Neuronal stem cell (in vitro differentiated cells): ENCODE measurements around the gene RNLS.
"Not testable (repeated sequence)": the region's sequence is repeated elsewhere in the genome, so short reads cannot be mapped to it uniquely, and the experiment has no call there.

Source experiments
- DNase-seq: peaks from one replicate; pipeline ENCODE4 v3.0.0-alpha.2; 2013; ENCODE audit warnings: low spot score
- H2AFZ ChIP-seq: one replicate; pipeline ENCODE4 v1.6.1; 2013; ENCODE audit warnings: mild to moderate bottlenecking, low read length, inconsistent platforms
- H2AK5ac ChIP-seq: 2 replicates; pipeline ENCODE4 v1.6.1; 2013; ENCODE audit warnings: low read depth, mild to moderate bottlenecking, inconsistent platforms, low read length, moderate library complexity, mixed read lengths
- H2BK120ac ChIP-seq: 2 replicates; pipeline ENCODE4 v1.6.1; 2013; ENCODE audit warnings: low read depth, mild to moderate bottlenecking, inconsistent platforms, low read length, moderate library complexity, mixed read lengths
- H2BK12ac ChIP-seq: one replicate; pipeline ENCODE4 v1.6.1; 2013; ENCODE audit warnings: low read length, inconsistent platforms
- H2BK15ac ChIP-seq: 2 replicates; pipeline ENCODE4 v1.6.1; 2013; ENCODE audit warnings: mild to moderate bottlenecking, low read length, inconsistent platforms, mixed read lengths
- H2BK5ac ChIP-seq: one replicate; pipeline ENCODE4 v1.6.1; 2013; ENCODE audit warnings: inconsistent platforms, mild to moderate bottlenecking, low read length, moderate library complexity
- H3K14ac ChIP-seq: one replicate; pipeline ENCODE4 v1.6.1; 2013; ENCODE audit warnings: low read length, inconsistent platforms
- H3K18ac ChIP-seq: 2 replicates; pipeline ENCODE4 v1.6.1; 2013; ENCODE audit warnings: low read length, inconsistent platforms
- H3K23ac ChIP-seq: 2 replicates; pipeline ENCODE4 v1.6.1; 2013; ENCODE audit warnings: low read depth, mild to moderate bottlenecking, mixed read lengths, low read length, inconsistent platforms; ENCODE audit not compliant: poor library complexity
- H3K27ac ChIP-seq: replicated peaks from 3 replicates; pipeline ENCODE4 v1.5.1; 2013; ENCODE audit warnings: low read length, inconsistent platforms
- H3K27me3 ChIP-seq, 3 experiments: 2 replicates each; pipeline ENCODE4 v1.6.1; 2013; ENCODE audit warnings: low read length in 3 of 3, mild to moderate bottlenecking in 2 of 3, inconsistent platforms in 1 of 3, low read depth in 1 of 3, mixed read lengths in 1 of 3, moderate library complexity in 1 of 3; ENCODE audit not compliant: control insufficient read depth in 3 of 3, insufficient read depth in 3 of 3
- H3K36me3 ChIP-seq, 2 donors: replicated peaks in 1 of 2; 2 replicates each; pipeline ENCODE4 v1.6.1; 2013; ENCODE audit warnings: low read length in 2 of 2; ENCODE audit not compliant: control insufficient read depth in 2 of 2, insufficient read depth in 2 of 2
- H3K4ac ChIP-seq: 2 replicates; pipeline ENCODE4 v1.6.1; 2013; ENCODE audit warnings: inconsistent platforms, mild to moderate bottlenecking, low read length, moderate library complexity
- H3K4me1 ChIP-seq, 2 donors: 1 replicate in 1 of 2; 2 replicates in 1 of 2; pipeline ENCODE4 v1.6.1; 2013; ENCODE audit warnings: low read length in 2 of 2, low read depth in 1 of 2; ENCODE audit not compliant: control insufficient read depth in 2 of 2, insufficient read depth in 1 of 2
- H3K4me2 ChIP-seq: one replicate; pipeline ENCODE4 v1.6.1; 2013; ENCODE audit warnings: mild to moderate bottlenecking, low read length, inconsistent platforms; ENCODE audit not compliant: insufficient read depth, poor library complexity, severe bottlenecking
- H3K4me3 ChIP-seq, 2 donors: 2 replicates each; pipeline ENCODE4 v1.5.1; 2013; ENCODE audit warnings: low read length in 2 of 2, mild to moderate bottlenecking in 2 of 2, inconsistent platforms in 1 of 2, moderate library complexity in 1 of 2
- H3K79me1 ChIP-seq: one replicate; pipeline ENCODE4 v1.6.1; 2013; ENCODE audit warnings: low read depth, mild to moderate bottlenecking, inconsistent platforms, low read length, moderate library complexity
- H3K9ac ChIP-seq: one replicate; pipeline ENCODE4 v1.6.1; 2013; ENCODE audit warnings: mild to moderate bottlenecking, low read depth, low read length, inconsistent platforms; ENCODE audit not compliant: poor library complexity
- H3K9me3 ChIP-seq, 2 donors: replicated peaks in 1 of 2; 2 replicates each; pipeline versions ENCODE3 to v1.6.1; 2013; ENCODE audit warnings: low read length in 2 of 2, mild to moderate bottlenecking in 2 of 2, inconsistent platforms in 1 of 2, low read depth in 1 of 2, mixed read lengths in 1 of 2, moderate library complexity in 1 of 2; ENCODE audit not compliant: control insufficient read depth in 2 of 2, insufficient read depth in 1 of 2
- H4K8ac ChIP-seq: one replicate; pipeline ENCODE4 v1.6.1; 2013; ENCODE audit warnings: low read depth, mild to moderate bottlenecking, inconsistent platforms, low read length, moderate library complexity
- H4K91ac ChIP-seq: one replicate; pipeline ENCODE4 v1.6.1; 2013; ENCODE audit warnings: low read length, low read depth, mild to moderate bottlenecking, inconsistent platforms; ENCODE audit not compliant: poor library complexity
- WGBS, 2 donors: extraction: QIAGEN DNeasy Blood & Tissue Kit; methylation state at CpG; one replicate each; pipeline ENCODE4 v1.1.7; 2013; ENCODE audit warnings: missing lambda C conversion rate in 2 of 2, mixed read lengths in 1 of 2; ENCODE audit not compliant: insufficient read length in 2 of 2, insufficient replicate concordance in 1 of 2; ENCODE audit errors: extremely low coverage in 2 of 2; 5-methylcytosine and 5-hydroxymethylcytosine counted together

The RNLS gene

DNA sequence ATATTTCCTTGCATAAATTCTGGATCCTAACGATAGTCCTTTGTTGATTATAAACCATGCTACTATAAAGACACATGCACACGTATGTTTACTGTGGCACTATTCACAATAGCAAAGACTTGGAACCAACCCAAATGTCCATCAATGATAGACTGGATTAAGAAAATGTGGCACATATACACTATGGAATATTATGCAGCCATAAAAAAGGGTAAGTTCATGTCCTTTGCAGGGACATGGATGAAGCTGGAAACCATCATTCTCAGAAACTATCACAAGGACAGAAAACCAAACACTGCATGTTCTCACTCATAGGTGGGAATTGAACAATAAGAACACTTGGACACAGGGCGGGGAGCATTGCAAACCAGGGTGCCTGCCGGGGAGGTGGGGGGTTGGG is 306.2 kb downstream of the RNLS start:
- not testable (repeated sequence) for H2BK5ac ChIP-seq, H3K36me3 ChIP-seq, H3K27me3 ChIP-seq, H3K9ac ChIP-seq, H4K8ac ChIP-seq, H2BK12ac ChIP-seq, H2AK5ac ChIP-seq, H4K91ac ChIP-seq, H3K27ac ChIP-seq, H2AFZ ChIP-seq, DNase-seq, H3K9me3 ChIP-seq, H3K79me1 ChIP-seq, H3K23ac ChIP-seq, H2BK120ac ChIP-seq, H3K4ac ChIP-seq, H2BK15ac ChIP-seq, H3K18ac ChIP-seq, H3K4me2 ChIP-seq, H3K4me1 ChIP-seq, H3K14ac ChIP-seq, H3K4me3 ChIP-seq
- WGBS, 2 donors: no CpG with 5 or more reads among the region's 4 CpGs

DNA sequence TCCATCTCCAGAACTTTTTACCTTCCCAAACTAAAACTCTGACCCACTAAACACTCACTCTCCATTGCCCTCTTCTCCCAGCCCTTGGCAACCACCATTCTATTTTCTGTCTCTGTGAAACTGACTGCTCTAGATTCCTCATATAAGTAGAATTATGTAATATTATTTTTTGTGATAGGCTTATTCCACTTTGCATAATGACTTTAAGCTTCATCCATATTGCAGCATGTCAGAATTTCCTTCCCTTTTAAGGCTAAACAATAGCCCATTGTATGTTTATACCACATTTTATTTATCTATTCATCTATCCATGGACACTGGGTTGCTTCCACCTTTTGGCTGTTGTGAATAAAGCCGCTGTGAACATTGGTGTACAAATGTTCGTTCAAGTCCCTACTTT is 308.8 kb downstream of the RNLS start:
- no peak overlapping the region for H2BK12ac ChIP-seq
- no peak overlapping the region for H2BK120ac ChIP-seq
- no peaks in the 10 kb centered on the region for H3K4me1 ChIP-seq
- no peak overlapping the region for H4K91ac ChIP-seq
- no peak overlapping the region for H2BK5ac ChIP-seq
- no peak overlapping the region for H2BK15ac ChIP-seq
- no peak overlapping the region for H3K18ac ChIP-seq
- H2AK5ac ChIP-seq: no peak overlapping the region
- no peak overlapping the region for H4K8ac ChIP-seq
- H3K14ac ChIP-seq: no peak overlapping the region
- H3K4me3 ChIP-seq: no peak overlapping the region
- H3K4ac ChIP-seq: no peak overlapping the region
- no peak overlapping the region for H3K4me2 ChIP-seq
- no peaks in the 10 kb centered on the region for H3K9me3 ChIP-seq
- H3K23ac ChIP-seq: no peak overlapping the region
- no peak overlapping the region for H3K9ac ChIP-seq
- DNase-seq: no peak
- H3K27me3 ChIP-seq: no peaks in the 10 kb centered on the region
- no peak overlapping the region for H2AFZ ChIP-seq
- H3K79me1 ChIP-seq: no peaks in the 10 kb centered on the region
- WGBS, 2 donors: no CpG with 5 or more reads among the region's 2 CpGs
- no peaks in the 10 kb centered on the region for H3K36me3 ChIP-seq
- H3K27ac ChIP-seq: no peak overlapping the region

DNA sequence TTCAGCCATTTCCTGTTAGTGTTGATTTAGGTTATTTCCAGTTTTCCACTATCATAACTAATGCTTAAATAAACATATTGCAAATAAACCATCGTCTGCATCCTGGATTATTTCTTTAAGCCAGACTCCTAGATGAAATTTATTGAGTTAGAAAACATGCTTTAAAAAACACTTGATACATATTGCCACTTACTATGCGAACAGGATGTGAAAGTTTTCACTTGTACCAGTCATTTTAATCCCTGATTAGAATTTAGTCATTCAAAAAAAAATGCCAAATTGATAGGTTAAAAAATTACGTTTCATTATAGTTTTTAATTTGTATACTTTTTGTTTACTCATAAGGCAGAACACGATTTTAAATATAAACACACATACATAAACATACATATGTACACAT is 309.6 kb downstream of the RNLS start:
- no peak overlapping the region for H3K18ac ChIP-seq
- no peak overlapping the region for H3K27ac ChIP-seq
- no peak for DNase-seq
- no CpG with 5 or more reads among the region's 4 CpGs for WGBS, 2 donors
- no peak overlapping the region for H3K4me2 ChIP-seq
- H2BK12ac ChIP-seq: no peak overlapping the region
- H3K79me1 ChIP-seq: no peaks in the 10 kb centered on the region
- H3K4me3 ChIP-seq: no peak overlapping the region
- no peaks in the 10 kb centered on the region for H3K27me3 ChIP-seq
- no peak overlapping the region for H3K23ac ChIP-seq
- H2AFZ ChIP-seq: no peak overlapping the region
- no peak overlapping the region for H2BK5ac ChIP-seq
- no peaks in the 10 kb centered on the region for H3K36me3 ChIP-seq
- H2BK15ac ChIP-seq: no peak overlapping the region
- no peak overlapping the region for H2BK120ac ChIP-seq
- no peak overlapping the region for H3K9ac ChIP-seq
- no peaks in the 10 kb centered on the region for H3K9me3 ChIP-seq
- no peak overlapping the region for H2AK5ac ChIP-seq
- no peaks in the 10 kb centered on the region for H3K4me1 ChIP-seq
- no peak overlapping the region for H4K8ac ChIP-seq
- H3K14ac ChIP-seq: no peak overlapping the region
- H3K4ac ChIP-seq: no peak overlapping the region
- no peak overlapping the region for H4K91ac ChIP-seq

- Histone ChIP-seq H3K18ac (no peak overlapping the region), H3K9me3 (no peaks in the 10 kb centered on the region), H3K4ac (no peak overlapping the region), H3K4me1 (no peaks in the 10 kb centered on the region), H3K23ac (no peak overlapping the region), H2AK5ac (no peak overlapping the region), H3K4me3 (no peak overlapping the region), H4K91ac (no peak overlapping the region), H3K9ac (no peak overlapping the region), H2BK15ac (no peak overlapping the region), H2AFZ (no peak overlapping the region), H3K14ac (no peak overlapping the region), H4K8ac (no peak overlapping the region), H2BK5ac (no peak overlapping the region), H3K27ac (no peak overlapping the region), H2BK12ac (no peak overlapping the region), H3K27me3 (no peaks in the 10 kb centered on the region), H3K4me2 (no peak overlapping the region), H3K36me3 (no peaks in the 10 kb centered on the region), H2BK120ac (no peak overlapping the region), H3K79me1 (no peaks in the 10 kb centered on the region)
- no CpG with 5 or more reads among the region's 5 CpGs for WGBS, 2 donors
- DNase-seq: no peak
These were observed 311.2 kb downstream of the RNLS start for GRCh38 chr10:88271761-88272543.
